RWPE2 (cell line): ENCODE results near the gene ZGPAT.

Source experiments
- ATAC-seq: fragments of 200-7000 bp; cut with Tn5 transposase; 3 replicates; pipeline ENCODE4 v1.9.1; 2021; ENCODE audit warnings: low read depth
- DNase-seq: peaks from one replicate; pipeline ENCODE4 v3.0.0-alpha.2; 2020; ENCODE audit warnings: low spot score
- H3K27ac ChIP-seq: fragments of 450-650 bp; 2 replicates; pipeline ENCODE4 v1.5.1; 2017; ENCODE audit warnings: mild to moderate bottlenecking; ENCODE audit not compliant: poor library complexity, severe bottlenecking
- H3K27me3 ChIP-seq: fragments of 250-450 bp; sonication (Bioruptor Pico); 2 replicates; pipeline ENCODE4 v1.5.1; 2021; ENCODE audit warnings: mild to moderate bottlenecking, moderate library complexity; ENCODE audit not compliant: insufficient read depth, poor library complexity, severe bottlenecking
- H3K36me3 ChIP-seq: fragments of 250-450 bp; sonication (Bioruptor Pico); 2 replicates; pipeline ENCODE4 v1.5.1; 2020; ENCODE audit warnings: low read depth, mild to moderate bottlenecking, moderate library complexity
- H3K4me1 ChIP-seq: fragments of 250-450 bp; sonication (Bioruptor Pico); 2 replicates; pipeline ENCODE4 v1.5.1; 2021; ENCODE audit warnings: mild to moderate bottlenecking, moderate library complexity; ENCODE audit not compliant: insufficient read depth, poor library complexity, severe bottlenecking
- H3K4me3 ChIP-seq: fragments of 250-450 bp; sonication (Bioruptor Pico); 2 replicates; pipeline ENCODE4 v1.5.1; 2021; ENCODE audit warnings: mild to moderate bottlenecking, moderate library complexity; ENCODE audit not compliant: severe bottlenecking
- H3K9me3 ChIP-seq: fragments of 250-450 bp; sonication (Bioruptor Pico); 2 replicates; pipeline ENCODE4 v1.5.1; 2021; ENCODE audit warnings: mild to moderate bottlenecking, moderate library complexity; ENCODE audit not compliant: severe bottlenecking
- CTCF ChIP-seq: fragments of 450-650 bp; IDR thresholded peaks from one replicate; pipeline ENCODE4 v1.5.1; 2017; ENCODE audit warnings: mild to moderate bottlenecking, moderate library complexity; ENCODE audit not compliant: poor library complexity, severe bottlenecking

The ZGPAT gene

GRCh38 chr20:63687419-63688178 lies 20.2 kb upstream of the ZGPAT start:
- Histone ChIP-seq H3K27ac (peak overlapping the region; percentile 96), H3K27me3 (no peaks in the 10 kb centered on the region), H3K9me3 (no peaks in the 10 kb centered on the region), H3K4me3 (no peak overlapping the region), H3K4me1 (peaks cover 28% of the 10 kb centered on the region), H3K36me3 (peaks cover 13% of the 10 kb centered on the region)
- no peak for ATAC-seq
- no peak for TF ChIP-seq CTCF
- peak; percentile 89 for DNase-seq

- DNase-seq (peak; percentile 91), ATAC-seq (no peak)
- TF ChIP-seq CTCF: no peak
- Histone ChIP-seq H3K4me3 (no peak overlapping the region), H3K36me3 (peaks cover 9% of the 10 kb centered on the region; the same call in 1 of the 2 replicates), H3K4me1 (peaks cover 19% of the 10 kb centered on the region), H3K9me3 (no peaks in the 10 kb centered on the region), H3K27ac (peak overlapping the region; percentile 96), H3K27me3 (no peaks in the 10 kb centered on the region)
These were observed 19.4 kb upstream of the ZGPAT start for GRCh38 chr20:63688228-63689045.

- H3K9me3 ChIP-seq: no peaks in the 10 kb centered on the region
- TF ChIP-seq CTCF: no peak
- H3K4me1 ChIP-seq: peaks cover 13% of the 10 kb centered on the region
- H3K36me3 ChIP-seq: peaks cover 7% of the 10 kb centered on the region
- no peak for ATAC-seq
- DNase-seq: peak; percentile 91
- no peak overlapping the region for H3K4me3 ChIP-seq
- no peak overlapping the region for H3K27ac ChIP-seq
- no peaks in the 10 kb centered on the region for H3K27me3 ChIP-seq
These were observed 18.5 kb upstream of the ZGPAT start for GRCh38 chr20:63689046-63690002.

- TF ChIP-seq CTCF: no peak
- no peak for ATAC-seq
- H3K27ac ChIP-seq: peak overlapping the region; percentile 42
- H3K4me1 ChIP-seq: peaks cover 11% of the 10 kb centered on the region
- no peaks in the 10 kb centered on the region for H3K27me3 ChIP-seq
- no peaks in the 10 kb centered on the region for H3K9me3 ChIP-seq
- no peak overlapping the region for H3K4me3 ChIP-seq
- peak; percentile 85 for DNase-seq
- peaks cover 13% of the 10 kb centered on the region for H3K36me3 ChIP-seq
These were observed 17.6 kb upstream of the ZGPAT start for GRCh38 chr20:63690003-63690897.
